GM18951 (cell line): ENCODE results near the gene CBARP.

Source experiments
- POLR2A ChIP-seq: IDR thresholded peaks from 4 replicates; pipeline ENCODE4 v1.6.1; 2011; ENCODE audit warnings: mild to moderate bottlenecking; ENCODE audit not compliant: insufficient read length, insufficient read depth; ENCODE audit errors: extremely low read depth
- in situ Hi-C: fragments of 300-500 bp; cut with MboI; formaldehyde crosslinking; loops from one replicate; pipeline ENCODE4 v1.12.0; 2022; ENCODE audit warnings: low sequenced_read_pairs, mixed read lengths, inconsistent platforms; ENCODE audit not compliant: unreplicated experiment

CBARP gene

DNA sequence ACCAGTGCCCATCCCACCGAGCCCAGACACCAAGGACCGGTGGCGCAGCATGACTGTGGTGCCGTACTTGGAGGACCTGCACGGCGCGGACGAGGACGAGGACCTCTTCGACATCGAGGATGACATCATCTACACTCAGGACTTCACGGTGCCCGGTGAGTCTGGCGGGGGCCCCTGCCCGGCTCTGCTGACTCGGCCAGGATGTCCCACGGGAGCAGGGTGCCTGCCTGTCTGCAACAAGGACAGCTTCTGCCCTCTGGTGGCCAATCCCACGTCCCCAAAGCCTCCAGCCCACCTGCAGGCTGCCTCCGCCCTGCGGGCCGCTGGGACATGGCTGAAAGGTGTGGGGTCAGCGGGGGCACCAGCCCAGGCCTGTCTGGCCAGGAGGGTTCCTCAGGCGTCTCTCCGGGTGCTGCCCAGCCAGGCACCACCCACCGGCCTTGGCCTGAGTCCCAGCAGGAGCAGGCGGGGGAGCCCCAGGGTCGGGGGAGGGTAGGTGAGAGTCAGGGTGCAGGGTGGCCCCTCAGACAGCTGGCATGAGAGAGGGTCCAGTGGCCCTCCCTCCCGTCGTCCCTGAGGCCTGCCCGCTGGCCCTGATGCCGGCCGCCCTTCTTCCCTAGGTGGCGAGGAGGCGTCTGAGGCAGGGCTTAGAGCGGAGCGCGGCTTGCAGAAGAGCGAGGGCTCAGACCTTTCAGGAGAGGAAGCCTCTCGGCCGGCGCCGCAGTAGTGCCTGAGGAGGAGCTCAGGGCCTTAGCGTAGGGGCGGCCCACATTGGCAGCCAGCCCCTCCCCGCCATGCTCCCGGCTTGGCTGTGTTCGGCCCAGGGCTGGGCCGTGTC, 14.6 kb downstream of the CBARP start:
- no peak for TF ChIP-seq POLR2A
- in situ Hi-C loops, result no loop called here

DNA sequence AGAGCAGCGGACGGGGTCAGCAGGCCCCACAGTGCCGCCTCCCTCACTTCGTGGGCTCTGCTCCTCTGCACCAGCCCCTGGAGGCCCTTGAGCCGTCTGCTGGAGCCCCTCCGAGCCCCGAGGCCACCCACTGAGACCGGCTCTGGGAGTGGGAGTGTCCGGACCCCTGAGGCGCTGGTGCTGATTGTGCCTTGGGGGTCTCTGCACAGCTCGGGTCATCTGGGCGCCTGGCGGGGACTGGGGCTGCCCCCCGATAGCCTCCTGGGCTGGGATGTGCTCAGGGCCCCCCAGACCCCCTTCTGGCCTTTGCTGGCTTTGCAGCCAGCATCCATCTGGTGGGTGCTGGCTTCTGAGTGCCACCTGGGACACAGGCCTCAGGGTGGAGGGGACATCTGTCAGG, 15.4 kb downstream of the CBARP start:
- in situ Hi-C loops, result no loop called here

DNA sequence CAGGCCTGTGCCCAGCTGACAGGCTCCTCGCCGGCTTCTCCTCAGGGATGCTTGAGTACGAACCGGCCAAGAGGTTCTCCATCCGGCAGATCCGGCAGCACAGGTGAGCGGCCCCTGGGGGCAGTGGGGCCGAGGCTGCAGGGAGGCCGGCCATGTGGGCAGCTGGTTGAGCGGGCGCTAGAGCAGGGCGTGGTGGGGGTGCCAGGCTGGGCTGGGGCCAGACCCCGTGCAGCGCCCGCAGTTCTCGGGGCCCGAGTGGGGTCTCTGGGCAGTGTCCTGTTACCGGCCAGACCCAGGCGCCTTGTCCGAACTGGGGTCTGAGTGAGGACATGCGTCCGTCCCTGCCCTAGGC, 15.9 kb downstream of the CBARP start:
- in situ Hi-C loops, result no loop called here
- TF ChIP-seq POLR2A, result no peak

More for the DNA sequence above, 15.4 kb downstream of the CBARP start:
- no peak for TF ChIP-seq POLR2A

GRCh38 chr19:1220976-1221903, 16.6 kb downstream of the CBARP start:
- TF ChIP-seq POLR2A, result no peak
- in situ Hi-C loops, result no loop called here

DNA sequence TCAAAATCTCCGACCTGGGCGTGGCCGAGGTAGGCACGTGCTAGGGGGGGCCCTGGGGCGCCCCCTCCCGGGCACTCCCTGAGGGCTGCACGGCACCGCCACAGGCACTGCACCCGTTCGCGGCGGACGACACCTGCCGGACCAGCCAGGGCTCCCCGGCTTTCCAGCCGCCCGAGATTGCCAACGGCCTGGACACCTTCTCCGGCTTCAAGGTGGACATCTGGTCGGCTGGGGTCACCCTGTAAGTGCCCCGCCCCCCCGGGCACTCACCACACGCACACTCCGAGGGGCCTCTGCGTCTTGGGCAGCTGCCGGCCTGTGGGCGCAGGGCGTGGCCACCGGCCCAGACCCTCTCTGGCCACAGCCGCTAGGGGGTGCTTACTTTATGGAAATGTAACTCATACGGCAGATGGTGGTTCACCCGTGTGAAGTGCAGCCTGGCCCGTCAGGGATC, 17.3 kb downstream of the CBARP start:
- in situ Hi-C loops, result no loop called here
- TF ChIP-seq POLR2A, result no peak

DNA sequence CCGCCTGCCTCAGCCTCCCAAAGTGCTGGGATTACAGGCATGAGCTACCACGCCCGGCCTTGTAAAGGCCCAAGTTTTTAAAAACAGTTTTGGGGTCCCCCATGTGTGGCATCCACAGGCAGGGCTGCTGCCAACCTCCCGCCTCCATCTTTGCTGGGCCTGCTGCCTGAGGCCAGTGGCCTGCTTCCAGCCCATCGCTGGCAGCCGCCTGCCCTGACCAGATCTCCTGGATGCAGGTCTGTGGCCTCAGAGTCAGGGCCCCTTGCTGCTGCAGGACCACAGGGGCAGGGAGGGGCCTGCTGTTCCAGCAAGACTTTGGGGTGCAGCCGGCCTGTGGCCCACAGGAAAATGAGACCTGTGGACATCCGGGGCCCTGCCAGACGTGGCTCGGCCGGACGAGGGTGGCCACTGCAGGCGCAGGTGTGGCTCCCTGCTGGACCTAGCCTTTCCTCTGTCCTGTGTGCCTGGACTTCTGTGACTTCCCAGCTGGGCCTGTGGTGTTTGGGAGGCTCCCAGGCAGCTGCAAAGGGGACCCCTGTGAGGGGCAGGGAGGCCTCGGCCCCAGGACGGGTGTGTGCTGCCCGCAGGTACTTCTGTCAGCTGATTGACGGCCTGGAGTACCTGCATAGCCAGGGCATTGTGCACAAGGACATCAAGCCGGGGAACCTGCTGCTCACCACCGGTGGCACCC, 17.9 kb downstream of the CBARP start:
- TF ChIP-seq POLR2A, result no peak
- in situ Hi-C loops, result no loop called here

GRCh38 chr19:1218751-1219567, 18.8 kb downstream of the CBARP start:
- no peak for TF ChIP-seq POLR2A
- in situ Hi-C loops, result no loop called here

GRCh38 chr19:1217366-1217765, 20.4 kb downstream of the CBARP start:
- in situ Hi-C loops, result no loop called here
- TF ChIP-seq POLR2A, result no peak

DNA sequence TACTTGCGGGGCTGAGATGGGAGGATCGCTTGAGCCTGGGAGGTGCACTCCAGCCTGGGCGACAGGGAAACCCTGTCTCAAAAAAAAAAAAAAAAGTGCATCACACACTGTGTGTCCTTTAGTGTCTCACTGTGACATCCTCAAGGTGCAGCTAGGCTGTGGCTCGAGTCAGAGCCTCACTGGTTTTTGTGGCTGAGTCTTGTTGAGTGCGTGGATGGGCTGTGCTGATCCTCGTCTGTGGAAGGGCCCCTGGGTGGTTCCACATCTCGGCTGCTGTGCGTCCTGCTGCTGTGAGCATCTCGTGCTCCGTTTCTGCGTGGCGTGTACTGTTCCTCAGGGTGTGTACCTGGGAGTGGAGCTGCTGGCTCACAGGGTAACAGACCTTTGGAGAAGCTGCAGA, 21.0 kb downstream of the CBARP start:
- in situ Hi-C loops, result no loop called here
- TF ChIP-seq POLR2A, result no peak

- TF ChIP-seq POLR2A, result no peak
- in situ Hi-C loops, result no loop called here
These were observed 22.7 kb downstream of the CBARP start for GRCh38 chr19:1214862-1215731.

GRCh38 chr19:1214299-1214861, 23.4 kb downstream of the CBARP start:
- in situ Hi-C loops, result no loop called here
- no peak for TF ChIP-seq POLR2A

DNA sequence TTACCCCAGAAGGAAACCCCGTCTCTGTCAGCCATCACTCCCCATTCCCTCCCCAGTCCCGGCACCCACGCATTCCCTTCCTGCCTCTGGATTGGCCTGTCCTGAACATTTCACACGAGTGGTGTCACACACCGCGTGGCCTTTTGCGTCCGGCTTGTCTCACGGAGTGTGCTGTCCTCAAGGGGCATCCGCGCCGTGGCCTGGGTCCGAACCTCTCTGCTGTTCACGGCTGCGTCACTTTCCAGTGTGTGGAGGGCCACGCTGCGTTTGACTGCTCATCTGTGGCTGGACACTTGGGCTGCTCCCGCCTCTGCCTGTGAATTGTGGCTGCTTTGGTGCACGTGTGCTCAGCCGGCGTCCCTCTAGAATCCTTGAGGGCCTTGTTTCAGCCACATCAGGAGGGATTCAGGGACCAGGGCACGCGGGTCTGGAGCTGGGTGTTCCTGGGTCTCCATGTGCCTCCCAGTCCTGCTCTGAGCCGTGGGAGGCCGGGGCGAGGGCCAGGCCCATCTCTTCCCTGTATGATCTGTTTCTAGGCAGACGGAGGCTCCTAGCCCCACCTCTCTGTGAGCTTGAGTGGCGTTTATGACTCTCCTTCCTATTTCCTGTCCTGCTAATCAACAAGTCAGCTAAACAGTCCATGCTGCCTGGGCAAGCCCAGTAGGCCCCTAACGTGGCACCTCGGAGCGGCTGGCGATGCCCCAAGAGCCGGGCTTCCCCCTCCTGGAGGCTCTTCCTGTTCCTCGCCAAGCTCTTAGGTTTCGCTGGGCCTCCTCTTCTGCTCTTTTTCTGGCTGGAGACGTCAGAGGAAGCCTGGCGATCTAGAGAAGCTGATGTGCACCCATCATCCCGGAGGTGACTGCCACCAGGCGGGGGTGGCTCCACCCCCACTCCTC, 24.2 kb downstream of the CBARP start:
- in situ Hi-C loops, result no loop called here
- peak; percentile 38 for TF ChIP-seq POLR2A
